Tibial nerve (tissue), 4 donors: ENCODE results near the gene FRK.

Source experiments
- EP300 ChIP-seq, 2 donors: sonication (generic); formaldehyde crosslinking; IDR thresholded peaks; one replicate each; pipeline ENCODE4 v1.6.1; 2017; ENCODE audit warnings: antibody characterized with exemption in 2 of 2, mild to moderate bottlenecking in 1 of 2
- POLR2A ChIP-seq, 2 donors: fragments of 450-650 bp; IDR thresholded peaks; one replicate each; pipeline ENCODE4 v1.6.1; 2017; ENCODE audit warnings: antibody characterized with exemption in 2 of 2, mild to moderate bottlenecking in 2 of 2, moderate library complexity in 2 of 2
- TF ChIP-seq, protein P1 (sequence below), 5 experiments: fragments of 200-600 bp in 3 of 5; fragments of 450-650 bp in 2 of 5; sonication (generic) in 3 of 5; IDR thresholded peaks; one replicate each; pipeline ENCODE4 v1.5.1; 2016 to 2019; ENCODE audit warnings: antibody characterized with exemption in 5 of 5, mild to moderate bottlenecking in 3 of 5, moderate library complexity in 2 of 5

DNA sequence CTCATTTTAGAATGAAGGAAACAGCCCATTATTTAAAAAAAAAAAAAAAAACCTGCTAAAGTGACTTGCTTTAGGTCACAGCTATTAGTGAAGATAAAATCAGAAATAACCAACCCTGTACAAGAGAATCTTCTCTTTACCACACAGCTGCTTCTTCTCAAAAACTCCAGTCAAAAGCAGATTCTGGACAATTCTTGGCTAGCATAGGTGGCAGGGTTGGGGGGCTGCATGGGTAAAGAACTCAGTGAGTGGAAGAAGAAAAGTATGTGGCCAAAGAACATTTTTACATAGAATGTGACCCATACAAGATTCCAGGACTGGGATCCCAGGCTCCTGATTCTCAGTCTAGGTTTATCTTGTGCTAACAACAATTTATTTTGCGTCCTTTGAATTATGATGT, 9.4 kb upstream of the FRK start:
- TF ChIP-seq, protein P1, sequence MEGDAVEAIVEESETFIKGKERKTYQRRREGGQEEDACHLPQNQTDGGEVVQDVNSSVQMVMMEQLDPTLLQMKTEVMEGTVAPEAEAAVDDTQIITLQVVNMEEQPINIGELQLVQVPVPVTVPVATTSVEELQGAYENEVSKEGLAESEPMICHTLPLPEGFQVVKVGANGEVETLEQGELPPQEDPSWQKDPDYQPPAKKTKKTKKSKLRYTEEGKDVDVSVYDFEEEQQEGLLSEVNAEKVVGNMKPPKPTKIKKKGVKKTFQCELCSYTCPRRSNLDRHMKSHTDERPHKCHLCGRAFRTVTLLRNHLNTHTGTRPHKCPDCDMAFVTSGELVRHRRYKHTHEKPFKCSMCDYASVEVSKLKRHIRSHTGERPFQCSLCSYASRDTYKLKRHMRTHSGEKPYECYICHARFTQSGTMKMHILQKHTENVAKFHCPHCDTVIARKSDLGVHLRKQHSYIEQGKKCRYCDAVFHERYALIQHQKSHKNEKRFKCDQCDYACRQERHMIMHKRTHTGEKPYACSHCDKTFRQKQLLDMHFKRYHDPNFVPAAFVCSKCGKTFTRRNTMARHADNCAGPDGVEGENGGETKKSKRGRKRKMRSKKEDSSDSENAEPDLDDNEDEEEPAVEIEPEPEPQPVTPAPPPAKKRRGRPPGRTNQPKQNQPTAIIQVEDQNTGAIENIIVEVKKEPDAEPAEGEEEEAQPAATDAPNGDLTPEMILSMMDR (IDR thresholded peaks at IDR 0.05), result no peak
- no peak for TF ChIP-seq POLR2A (IDR thresholded peaks at IDR 0.05)
- no peak for TF ChIP-seq EP300 (IDR thresholded peaks at IDR 0.05)
